DND-41 (cell line): ENCODE data around the gene BPIFB6.

Source experiments
- EZH2 ChIP-seq: IDR thresholded peaks from 3 replicates; pipeline ENCODE4 v1.6.1; 2012; ENCODE audit warnings: borderline replicate concordance, low read depth, mild to moderate bottlenecking, moderate library complexity, low read length, inconsistent platforms; ENCODE audit not compliant: severe bottlenecking
- TF ChIP-seq, protein P1 (sequence below): IDR thresholded peaks from 2 replicates; pipeline ENCODE4 v1.5.1; 2012; ENCODE audit warnings: borderline replicate concordance, low read length, moderate library complexity, mild to moderate bottlenecking; ENCODE audit not compliant: poor library complexity, severe bottlenecking; ENCODE audit errors: extremely low read depth

DNA sequence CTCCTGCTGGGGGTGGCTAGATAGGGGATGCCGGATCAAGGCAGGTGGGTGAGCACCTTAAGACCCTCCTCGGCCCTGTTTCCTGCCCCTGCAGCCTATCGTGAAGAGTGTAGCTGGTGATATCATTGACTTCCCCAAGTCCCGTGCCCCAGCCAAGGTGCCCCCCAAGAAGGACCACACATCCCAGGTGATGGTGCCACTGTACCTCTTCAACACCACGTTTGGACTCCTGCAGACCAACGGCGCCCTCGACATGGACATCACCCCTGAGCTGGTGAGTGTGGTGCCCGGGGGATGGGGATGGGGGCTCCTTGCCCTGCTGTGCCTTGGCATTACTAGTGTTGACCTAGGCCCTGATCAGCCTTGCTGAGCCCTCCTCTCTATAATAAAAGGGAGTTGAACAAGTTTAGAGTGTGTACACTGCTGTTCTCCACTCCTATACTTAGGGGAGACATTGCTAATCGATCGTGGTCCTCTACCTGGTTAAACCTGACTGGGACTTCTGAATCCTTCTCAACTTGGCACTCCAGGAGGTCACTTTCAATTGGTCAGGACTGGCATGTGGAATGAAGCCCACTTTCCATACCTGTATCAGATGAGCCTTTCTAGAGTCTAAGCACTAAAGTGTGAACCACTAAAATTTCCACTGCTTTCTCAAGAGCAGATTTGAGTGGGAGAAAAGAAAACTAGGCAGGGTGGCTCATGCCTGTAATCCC, 33.3 kb downstream of the BPIFB6 start:
- no peak for TF ChIP-seq EZH2
- TF ChIP-seq, protein P1, sequence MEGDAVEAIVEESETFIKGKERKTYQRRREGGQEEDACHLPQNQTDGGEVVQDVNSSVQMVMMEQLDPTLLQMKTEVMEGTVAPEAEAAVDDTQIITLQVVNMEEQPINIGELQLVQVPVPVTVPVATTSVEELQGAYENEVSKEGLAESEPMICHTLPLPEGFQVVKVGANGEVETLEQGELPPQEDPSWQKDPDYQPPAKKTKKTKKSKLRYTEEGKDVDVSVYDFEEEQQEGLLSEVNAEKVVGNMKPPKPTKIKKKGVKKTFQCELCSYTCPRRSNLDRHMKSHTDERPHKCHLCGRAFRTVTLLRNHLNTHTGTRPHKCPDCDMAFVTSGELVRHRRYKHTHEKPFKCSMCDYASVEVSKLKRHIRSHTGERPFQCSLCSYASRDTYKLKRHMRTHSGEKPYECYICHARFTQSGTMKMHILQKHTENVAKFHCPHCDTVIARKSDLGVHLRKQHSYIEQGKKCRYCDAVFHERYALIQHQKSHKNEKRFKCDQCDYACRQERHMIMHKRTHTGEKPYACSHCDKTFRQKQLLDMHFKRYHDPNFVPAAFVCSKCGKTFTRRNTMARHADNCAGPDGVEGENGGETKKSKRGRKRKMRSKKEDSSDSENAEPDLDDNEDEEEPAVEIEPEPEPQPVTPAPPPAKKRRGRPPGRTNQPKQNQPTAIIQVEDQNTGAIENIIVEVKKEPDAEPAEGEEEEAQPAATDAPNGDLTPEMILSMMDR = no peak
